Measurements from ENCODE around the gene R3HCC1L. TPM values are rescaled to one million over a fixed set of nuclear protein-coding genes. Genes with fewer than 3 reads are reported as not detected.

R3HCC1L gene
- total and polyA plus RNA-seq, 2 donors (not counting 1 experiment from before 2014, with no cell fraction given), result 11.6 to 25.1 TPM

GRCh38 chr10:98201760-98202159 lies 67.3 kb downstream of the R3HCC1L start:
- intact Hi-C loops (cut with micrococcal nuclease), result no loop called here
- H3K9ac ChIP-seq (ENCODE audit: low read length), result no peak overlapping the region

DNA sequence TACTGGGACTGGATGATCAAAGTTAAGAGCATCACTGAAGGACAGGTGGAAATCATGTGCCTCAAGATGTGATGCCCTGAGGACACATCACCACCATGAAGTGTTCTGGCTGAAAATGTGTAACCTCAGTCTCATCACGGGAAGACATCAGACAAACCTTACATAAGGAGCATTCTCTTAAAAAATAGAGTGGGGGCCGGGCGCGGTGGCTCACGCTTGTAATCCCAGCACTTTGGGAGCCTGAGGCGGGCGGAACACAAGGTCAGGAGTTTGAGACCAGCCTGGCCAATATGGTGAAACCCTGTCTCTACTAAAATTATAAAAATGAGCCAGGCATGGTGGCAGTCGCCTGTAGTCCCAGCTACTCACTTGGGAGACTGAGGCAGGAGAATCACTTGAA lies 67.9 kb downstream of the R3HCC1L start:
- H3K4me2 ChIP-seq (replicated peaks; ENCODE audit: low read depth, low read length, poor library complexity, severe bottlenecking), result no peak overlapping the region
- H3K4me3 ChIP-seq (ENCODE audit: control extremely low read depth in 1 of 5, extremely low read depth in 1 of 5, insufficient read depth in 1 of 5, low read depth in 2 of 5, low read length in 4 of 5), result no peak overlapping the region
- ATAC-seq (ENCODE audit: low read depth), result no peak
- H3K27ac Mint-ChIP-seq, result no peak overlapping the region
- H3K9ac ChIP-seq (ENCODE audit: low read length), result no peak overlapping the region
- H3K4me1 ChIP-seq (ENCODE audit: control insufficient read depth in 2 of 2, insufficient read depth in 2 of 2, low read length in 2 of 2), result no peaks in the 10 kb centered on the region
- no peak overlapping the region for H3K27ac ChIP-seq (ENCODE audit: low read length in 2 of 2)
- H3K27me3 Mint-ChIP-seq, result no peaks in the 10 kb centered on the region
- TF ChIP-seq CTCF (IDR thresholded peaks at IDR 0.05) (no peak), EZH2 (IDR thresholded peaks at IDR 0.05; ENCODE audit: borderline replicate concordance, insufficient read depth, low read depth, low read length, poor library complexity, severe bottlenecking) (no peak)
- no peaks in the 10 kb centered on the region for H3K27me3 ChIP-seq (replicated peaks in 1 of 4; ENCODE audit: control extremely low read depth in 1 of 4, control insufficient read depth in 3 of 4, insufficient read depth in 4 of 4, low read length in 3 of 4)
- H4K20me1 ChIP-seq (ENCODE audit: control insufficient read depth, insufficient read depth, low read length, poor library complexity, severe bottlenecking), result peaks cover 21% of the 10 kb centered on the region
- no peaks in the 10 kb centered on the region for H3K9me3 ChIP-seq (ENCODE audit: control extremely low read depth in 1 of 3, control insufficient read depth in 2 of 3, insufficient read depth in 1 of 3, low read length in 2 of 3)
- no peak overlapping the region for H2AFZ ChIP-seq (ENCODE audit: insufficient read depth, low read depth, low read length, poor library complexity, severe bottlenecking)
- no peak overlapping the region for H3K4me3 Mint-ChIP-seq
- CTCF ChIA-PET, result no interaction called here
- peaks cover 5% of the 10 kb centered on the region for H3K4me1 Mint-ChIP-seq
- 98% methylated on average over 7 of the region's 8 CpGs for WGBS (ENCODE audit: insufficient coverage)
- intact Hi-C loops (cut with micrococcal nuclease), result no loop called here
- H3K9me3 Mint-ChIP-seq (ENCODE audit: insufficient read depth), result no peaks in the 10 kb centered on the region
- DNase-seq, result no peak
- POLR2A ChIA-PET, result no interaction called here
- H3K79me2 ChIP-seq (ENCODE audit: control insufficient read depth, insufficient read depth, low read length), result peaks cover 19% of the 10 kb centered on the region
- H3K36me3 ChIP-seq (replicated peaks in 1 of 2; ENCODE audit: control extremely low read depth in 1 of 2, control insufficient read depth in 1 of 2, extremely low read depth in 1 of 2, insufficient read depth in 2 of 2, low read length in 1 of 2), result peaks cover 0 to 4% of the 10 kb centered on the region in 2 experiments

More at GRCh38 chr10:98201760-98202159, 67.3 kb downstream of the R3HCC1L start:
- H3K4me1 ChIP-seq (ENCODE audit: control insufficient read depth in 2 of 2, insufficient read depth in 2 of 2, low read length in 2 of 2), result no peaks in the 10 kb centered on the region
- no peak overlapping the region for H2AFZ ChIP-seq (ENCODE audit: insufficient read depth, low read depth, low read length, poor library complexity, severe bottlenecking)
- H3K4me3 ChIP-seq (ENCODE audit: control extremely low read depth in 1 of 5, extremely low read depth in 1 of 5, insufficient read depth in 1 of 5, low read depth in 2 of 5, low read length in 4 of 5), result no peak overlapping the region
- H3K4me2 ChIP-seq (replicated peaks; ENCODE audit: low read depth, low read length, poor library complexity, severe bottlenecking), result no peak overlapping the region
- no peak for DNase-seq
- Mint-ChIP-seq H3K4me1 (peaks cover 8% of the 10 kb centered on the region), H3K9me3 (ENCODE audit: insufficient read depth) (no peaks in the 10 kb centered on the region), H3K27ac (no peak overlapping the region), H3K27me3 (no peaks in the 10 kb centered on the region), H3K4me3 (no peak overlapping the region)
- peaks cover 0 to 4% of the 10 kb centered on the region in 2 experiments for H3K36me3 ChIP-seq (replicated peaks in 1 of 2; ENCODE audit: control extremely low read depth in 1 of 2, control insufficient read depth in 1 of 2, extremely low read depth in 1 of 2, insufficient read depth in 2 of 2, low read length in 1 of 2)
- no peak overlapping the region for H3K27ac ChIP-seq (ENCODE audit: low read length in 2 of 2)
- ChIA-PET POLR2A (no interaction called here), CTCF (no interaction called here)
- peaks cover 24% of the 10 kb centered on the region for H3K79me2 ChIP-seq (ENCODE audit: control insufficient read depth, insufficient read depth, low read length)
- H3K27me3 ChIP-seq (replicated peaks in 1 of 4; ENCODE audit: control extremely low read depth in 1 of 4, control insufficient read depth in 3 of 4, insufficient read depth in 4 of 4, low read length in 3 of 4), result no peaks in the 10 kb centered on the region
- H3K9me3 ChIP-seq (ENCODE audit: control extremely low read depth in 1 of 3, control insufficient read depth in 2 of 3, insufficient read depth in 1 of 3, low read length in 2 of 3), result no peaks in the 10 kb centered on the region
- H4K20me1 ChIP-seq (ENCODE audit: control insufficient read depth, insufficient read depth, low read length, poor library complexity, severe bottlenecking), result peaks cover 21% of the 10 kb centered on the region
- 100% methylated on average over 1 of the region's 5 CpGs for WGBS (ENCODE audit: insufficient coverage)
- TF ChIP-seq EZH2 (IDR thresholded peaks at IDR 0.05; ENCODE audit: borderline replicate concordance, insufficient read depth, low read depth, low read length, poor library complexity, severe bottlenecking) (no peak), CTCF (IDR thresholded peaks at IDR 0.05) (no peak)
- ATAC-seq (ENCODE audit: low read depth), result no peak
